ENCODE data around the gene AP1G2. TPM values are rescaled to one million over a fixed set of nuclear protein-coding genes. Genes with fewer than 3 reads are reported as not detected.
A peak's percentile ranks its signal among the peaks of the same experiment; 100 is the strongest.

AP1G2 gene
- total and polyA plus RNA-seq, 2 of the 13 experiments (the other 11 are each of a cell fraction or from before 2014, with no cell fraction given), result 96.9 to 611 TPM

- 0 out of 2 replicates have a peak, but pooled peaks have one; percentile 2 for TF ChIP-seq ESRRA (CRISPR knock-in tag; IDR thresholded peaks at IDR 0.05; ENCODE audit: low read depth)
- no peak for TF ChIP-seq ATF7-NPFF (CRISPR knock-in tag; IDR thresholded peaks at IDR 0.05; ENCODE audit: low read depth)
- no peak; the same call in 1 of the 2 replicates for TF ChIP-seq ZKSCAN8 (CRISPR knock-in tag; IDR thresholded peaks at IDR 0.05; ENCODE audit: borderline replicate concordance)
- TF ChIP-seq MXD3 (CRISPR knock-in tag; IDR thresholded peaks at IDR 0.05), result no peak
- no peak for TF ChIP-seq ARID4A (CRISPR knock-in tag; IDR thresholded peaks at IDR 0.05; ENCODE audit: borderline replicate concordance)
- no peak; the same call in 1 of the 2 replicates for TF ChIP-seq MEF2D (CRISPR knock-in tag; IDR thresholded peaks at IDR 0.05)
- TF ChIP-seq PITX1 (CRISPR knock-in tag; IDR thresholded peaks at IDR 0.05), result no peak
- no peak for TF ChIP-seq ZBED4 (CRISPR knock-in tag; IDR thresholded peaks at IDR 0.05; ENCODE audit: borderline replicate concordance)
- no peak for TF ChIP-seq MXI1 (IDR thresholded peaks at IDR 0.05; ENCODE audit: borderline replicate concordance, low read depth, low read length)
- TF ChIP-seq RERE (CRISPR knock-in tag; IDR thresholded peaks at IDR 0.05; ENCODE audit: low read depth), result no peak
- TF ChIP-seq HOMEZ (CRISPR knock-in tag; IDR thresholded peaks at IDR 0.05; ENCODE audit: low read depth), result no peak; the same call in 1 of the 2 replicates
Observed at GRCh38 chr14:23582906-23583760, 15.5 kb upstream of the AP1G2 start (continued).
